HG03025 (cell line): Measurements from ENCODE around the gene KIAA1614.

ENCODE experiments used
- ATAC-seq: cut with Tn5 transposase; IDR thresholded peaks from one replicate; pipeline ENCODE4 v1.9.1; 2021; ENCODE audit warnings: mild to moderate bottlenecking, moderate library complexity; ENCODE audit not compliant: unreplicated experiment, low FRiP score

The KIAA1614 gene

DNA sequence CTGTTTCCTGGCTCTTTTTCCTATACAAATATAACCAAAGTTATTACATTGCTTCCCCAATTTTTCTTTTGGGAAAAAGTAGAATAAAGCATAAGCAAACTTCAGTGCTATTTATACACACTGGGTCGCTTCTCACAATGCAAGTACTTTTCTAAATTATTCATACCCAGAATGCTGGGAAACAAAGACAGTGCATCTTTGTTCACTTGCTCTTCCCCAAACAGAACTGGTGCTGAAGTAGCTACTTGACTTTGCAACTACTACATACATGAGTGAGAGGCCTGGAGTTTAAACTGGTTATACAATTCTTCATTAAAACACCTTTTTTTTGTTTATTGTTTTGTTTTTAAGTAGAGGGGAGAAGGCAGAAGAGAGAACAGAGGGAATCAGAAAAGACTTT, 69.7 kb downstream of the KIAA1614 start:
- no peak for ATAC-seq

DNA sequence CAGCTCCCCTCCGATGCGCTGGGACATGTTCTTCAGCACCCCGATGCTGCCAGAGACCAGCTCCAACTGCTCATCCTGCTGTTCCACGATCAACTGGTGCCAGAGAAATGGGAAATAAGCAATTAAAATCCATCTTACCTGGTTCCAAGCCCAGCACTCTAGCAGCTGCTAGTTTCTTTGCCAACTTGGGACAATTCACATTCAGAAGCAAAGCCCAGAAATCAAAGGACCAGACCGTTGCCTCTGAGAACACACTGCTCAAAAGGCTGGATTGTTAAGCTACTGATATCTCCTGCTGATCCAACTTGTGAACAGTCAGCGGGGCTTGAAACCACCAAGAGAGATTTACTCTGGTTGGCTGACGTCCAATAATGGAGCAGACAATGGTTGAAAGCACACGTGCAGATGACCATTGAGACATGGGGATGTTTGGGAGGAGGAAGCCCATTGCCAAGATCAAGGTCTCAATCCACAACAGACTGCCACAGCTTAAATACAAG, 75.6 kb downstream of the KIAA1614 start:
- no peak for ATAC-seq

DNA sequence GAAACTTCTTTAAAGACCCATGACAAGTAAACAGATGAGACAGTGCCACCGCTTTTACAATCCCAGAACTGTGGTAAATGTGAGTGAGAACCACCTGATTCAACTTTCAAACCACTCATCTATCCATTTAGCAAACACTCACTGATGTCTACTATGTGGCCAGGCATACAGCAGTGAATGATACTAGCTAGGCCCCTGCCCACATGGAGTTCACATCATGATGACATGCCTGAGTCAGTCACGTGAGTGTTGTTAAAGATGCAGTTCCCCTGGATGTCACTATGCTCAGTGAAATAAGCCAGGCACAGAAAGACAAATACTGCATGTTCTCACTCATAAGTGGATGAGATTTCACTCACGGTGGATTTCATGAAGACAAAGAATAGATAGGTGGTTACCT, 81.6 kb downstream of the KIAA1614 start:
- no peak for ATAC-seq

DNA sequence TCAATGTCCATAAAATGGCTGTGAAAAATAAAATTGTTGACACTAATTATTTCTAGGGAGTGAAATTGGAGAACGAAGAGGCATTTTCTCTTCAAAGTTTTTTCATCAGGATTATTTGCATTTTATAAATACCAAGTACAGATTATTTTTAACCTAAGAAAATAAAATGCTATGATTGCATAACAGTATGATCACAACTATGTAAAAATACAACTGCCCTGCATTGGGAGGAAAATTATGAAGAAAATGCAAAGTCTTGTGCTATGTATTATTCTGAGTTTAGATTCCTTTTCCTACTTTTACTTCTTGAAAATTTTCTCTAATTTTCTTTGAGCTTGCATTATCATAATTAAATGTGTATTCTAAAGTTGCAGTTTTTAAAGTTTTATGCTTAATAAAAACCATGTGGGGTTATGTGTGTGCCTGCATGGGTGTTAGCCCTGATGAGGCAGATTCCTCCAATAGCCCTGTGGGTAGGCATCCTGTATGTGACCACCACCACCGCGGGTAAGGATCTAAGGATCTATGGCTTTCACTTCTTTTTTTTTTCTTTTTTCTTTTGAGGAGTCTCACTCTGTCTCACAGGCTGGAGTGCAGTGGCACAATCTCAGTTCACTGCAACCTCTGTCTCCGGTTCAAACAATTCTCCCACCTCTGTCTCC, 85.3 kb downstream of the KIAA1614 start:
- no peak for ATAC-seq
